Measurements from ENCODE around the gene ARHGAP19. TPM values are rescaled to one million over a fixed set of nuclear protein-coding genes. Genes with fewer than 3 reads are reported as not detected.

Gene ARHGAP19
- total and polyA plus RNA-seq, 9 of the 15 experiments (the other 6 are each of a cell fraction or from before 2014, with no cell fraction given): 14.8 to 49.5 (median 26.8) TPM

DNA sequence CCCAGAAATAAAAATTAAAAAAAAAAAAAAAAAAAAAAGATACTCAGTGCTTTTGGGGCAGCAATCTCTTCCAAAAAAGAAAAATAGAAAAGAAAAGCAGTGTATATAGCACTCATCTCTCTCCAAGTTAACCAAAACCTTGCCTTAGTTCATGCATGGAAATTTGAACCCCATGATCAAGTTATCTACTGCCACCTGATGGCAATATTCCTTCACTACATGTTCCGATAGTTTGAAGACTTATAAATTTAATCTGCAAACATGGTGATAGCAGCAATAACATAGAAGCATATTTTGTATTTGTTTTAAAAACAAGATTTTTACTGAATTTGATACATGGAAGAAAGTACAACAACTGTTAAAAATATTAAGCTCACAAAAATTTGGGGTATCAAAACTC, 58.0 kb downstream of the ARHGAP19 start (continued):
- TF ChIP-seq RCOR1 (IDR thresholded peaks at IDR 0.05; ENCODE audit: borderline replicate concordance in 1 of 2, low read depth in 2 of 2, low read length in 2 of 2): no peak

DNA sequence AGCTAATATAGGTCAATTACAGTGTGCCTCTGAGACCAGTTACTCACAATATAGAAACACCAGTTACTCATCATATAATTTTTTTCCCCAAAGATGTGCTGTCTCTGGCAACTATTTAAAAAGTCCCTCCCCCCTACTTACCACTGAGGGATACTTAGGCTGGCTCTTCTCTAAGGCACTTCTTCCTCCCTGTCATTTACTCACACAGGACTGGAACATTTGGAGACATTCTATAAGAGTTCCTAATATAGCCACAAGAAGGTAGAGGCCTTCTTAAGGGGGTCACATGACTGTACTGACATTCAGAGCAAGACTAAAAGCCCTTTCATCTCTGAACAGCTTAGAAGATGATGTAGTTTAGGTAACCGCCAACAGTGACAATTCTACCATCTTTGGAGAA, 62.3 kb downstream of the ARHGAP19 start:
- Histone ChIP-seq H3K27me3 (ENCODE audit: control insufficient read depth in 2 of 2, insufficient read depth in 2 of 2, low read length in 2 of 2) (no peaks in the 10 kb centered on the region), H3K4me2 (ENCODE audit: insufficient read depth, low read length) (no peak overlapping the region), H3K79me2 (ENCODE audit: control insufficient read depth, insufficient read depth, low read length) (no peaks in the 10 kb centered on the region), H3K9me1 (ENCODE audit: control insufficient read depth, insufficient read depth, low read length) (no peaks in the 10 kb centered on the region), H2AFZ (ENCODE audit: low read depth, low read length) (no peak overlapping the region), H3K4me3 (no peak overlapping the region), H3K27ac (ENCODE audit: extremely low read depth, low read depth, low read length) (no peak overlapping the region), H4K20me1 (replicated peaks; ENCODE audit: control insufficient read depth, insufficient read depth, low read length) (no peaks in the 10 kb centered on the region), H3K9me3 (replicated peaks; ENCODE audit: control insufficient read depth, insufficient read depth, low read depth, low read length) (no peaks in the 10 kb centered on the region), H3K36me3 (ENCODE audit: control insufficient read depth, insufficient read depth, low read length) (peaks cover 55% of the 10 kb centered on the region; the same call in 2 of the 3 replicates), H3K9ac (ENCODE audit: insufficient read depth in 1 of 2, low read depth in 2 of 2, low read length in 2 of 2) (no peak overlapping the region), H3K4me1 (replicated peaks in 1 of 2; ENCODE audit: control insufficient read depth in 2 of 2, insufficient read depth in 2 of 2, low read length in 2 of 2) (no peaks in the 10 kb centered on the region)
- ATAC-seq (no peak), FAIRE-seq (no peak), DNase-seq (ENCODE audit: extremely low read depth in 1 of 4, low spot score in 3 of 4) (peak in 2 of 4 experiments; percentile 22 to 28)
- ChIA-PET CTCF (ENCODE audit: low intra/inter-chr PET ratio) (no interaction called here), POLR2A (no interaction called here)
- TF ChIP-seq ZNF174 (CRISPR knock-in tag; IDR thresholded peaks at IDR 0.05) (no peak), NFE2 (IDR thresholded peaks at IDR 0.05; ENCODE audit: low read depth) (no peak), ZBTB7A (IDR thresholded peaks at IDR 0.05; ENCODE audit: borderline replicate concordance, control insufficient read depth, low read depth, low read length) (no peak)
- TF ChIP-seq, protein P1, sequence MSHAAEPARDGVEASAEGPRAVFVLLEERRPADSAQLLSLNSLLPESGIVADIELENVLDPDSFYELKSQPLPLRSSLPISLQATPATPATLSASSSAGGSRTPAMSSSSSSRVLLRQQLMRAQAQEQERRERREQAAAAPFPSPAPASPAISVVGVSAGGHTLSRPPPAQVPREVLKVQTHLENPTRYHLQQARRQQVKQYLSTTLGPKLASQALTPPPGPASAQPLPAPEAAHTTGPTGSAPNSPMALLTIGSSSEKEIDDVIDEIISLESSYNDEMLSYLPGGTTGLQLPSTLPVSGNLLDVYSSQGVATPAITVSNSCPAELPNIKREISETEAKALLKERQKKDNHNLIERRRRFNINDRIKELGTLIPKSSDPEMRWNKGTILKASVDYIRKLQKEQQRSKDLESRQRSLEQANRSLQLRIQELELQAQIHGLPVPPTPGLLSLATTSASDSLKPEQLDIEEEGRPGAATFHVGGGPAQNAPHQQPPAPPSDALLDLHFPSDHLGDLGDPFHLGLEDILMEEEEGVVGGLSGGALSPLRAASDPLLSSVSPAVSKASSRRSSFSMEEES (CRISPR knock-in tag; IDR thresholded peaks at IDR 0.05): peak; percentile 31
- WGBS (ENCODE audit: insufficient coverage, low coverage, missing lambda C conversion rate): 100% methylated on average over 1 of the region's 1 CpG
- intact Hi-C loops (cut with micrococcal nuclease): no loop called here
- BruUV-seq (replicated peaks): no TSS peak
- in situ Hi-C loops (cut with MboI): no loop called here

All from K562 (cell line).